Fibroblast of lung (primary cell): Measurements from ENCODE around the gene NCAPH2. TPM values are rescaled to one million over a fixed set of nuclear protein-coding genes. Genes with fewer than 3 reads are reported as not detected.

Experiments used
- DNase-seq, 2 donors: peaks; one replicate each; pipeline versions ENCODE4 v3.0.0 to v3.0.0-alpha.2; 2010; ENCODE audit warnings: low read depth in 2 of 2
- H2AFZ ChIP-seq: 2 replicates; pipeline ENCODE4 v1.5.1; 2012; ENCODE audit warnings: low read length, control low read depth, inconsistent platforms
- H3K27ac ChIP-seq: 2 replicates; pipeline ENCODE4 v1.5.1; 2011; ENCODE audit warnings: low read length, control low read depth; ENCODE audit not compliant: insufficient read depth
- H3K27me3 ChIP-seq: 2 replicates; pipeline ENCODE4 v1.5.1; 2011; ENCODE audit warnings: mild to moderate bottlenecking, low read length; ENCODE audit not compliant: control insufficient read depth, insufficient read depth
- H3K36me3 ChIP-seq: 2 replicates; pipeline ENCODE4 v1.5.1; 2011; ENCODE audit warnings: low read length; ENCODE audit not compliant: control insufficient read depth, insufficient read depth
- H3K4me1 ChIP-seq: 2 replicates; pipeline ENCODE4 v1.5.1; 2011; ENCODE audit warnings: low read length; ENCODE audit not compliant: control insufficient read depth, insufficient read depth; ENCODE audit errors: extremely low read depth
- H3K4me2 ChIP-seq: 2 replicates; pipeline ENCODE4 v1.5.1; 2011; ENCODE audit warnings: low read length, control low read depth; ENCODE audit not compliant: insufficient read depth; ENCODE audit errors: extremely low read depth
- H3K4me3 ChIP-seq, 4 experiments: fragments of 200-600 bp in 1 of 4; sonication (generic) in 1 of 4; replicated peaks in 1 of 4; 2 replicates each; pipeline ENCODE4 v1.5.1; 2011 to 2016; ENCODE audit warnings: low read length in 4 of 4, low read depth in 3 of 4, mild to moderate bottlenecking in 3 of 4, control low read depth in 2 of 4, inconsistent platforms in 1 of 4, mixed read lengths in 1 of 4; ENCODE audit not compliant: insufficient read depth in 1 of 4; ENCODE audit errors: control extremely low read depth in 1 of 4
- H3K79me2 ChIP-seq: 2 replicates; pipeline ENCODE4 v1.5.1; 2012; ENCODE audit warnings: mild to moderate bottlenecking, low read length, inconsistent platforms; ENCODE audit not compliant: control insufficient read depth, insufficient read depth
- H3K9ac ChIP-seq: 2 replicates; pipeline ENCODE4 v1.5.1; 2011; ENCODE audit warnings: mild to moderate bottlenecking, low read length, control low read depth; ENCODE audit not compliant: insufficient read depth
- H3K9me3 ChIP-seq: 2 replicates; pipeline ENCODE4 v1.5.1; 2012; ENCODE audit warnings: low read depth, low read length; ENCODE audit not compliant: control insufficient read depth, insufficient read depth
- H4K20me1 ChIP-seq: 2 replicates; pipeline ENCODE4 v1.5.1; 2011; ENCODE audit warnings: low read length; ENCODE audit not compliant: control insufficient read depth, insufficient read depth; ENCODE audit errors: extremely low read depth
- EZH2 ChIP-seq: IDR thresholded peaks from 2 replicates; pipeline ENCODE4 v1.5.1; 2012; ENCODE audit warnings: low read length, control low read depth, mild to moderate bottlenecking; ENCODE audit errors: missing control alignments
- polyA plus RNA-seq, 2 donors: library from polyadenylated mRNA; depleted of rRNA in 1 of 2; stranded (reverse) in 1 of 2; unstranded in 1 of 2; fragments of >200 nt; gene quantifications; 2 replicates each; pipeline ENCODE4 v1.2.1, GENCODE V29; 2011 to 2012; ENCODE audit warnings: missing spikeins in 1 of 2
- total RNA-seq: library from RNA; depleted of rRNA; stranded (reverse); fragments of >200 nt; gene quantifications from 2 replicates; pipeline ENCODE4 v1.2.1, GENCODE V29; 2014
- TF ChIP-seq, protein P1 (sequence below), 2 donors: IDR thresholded peaks in 1 of 2; conservative IDR thresholded peaks in 1 of 2; 1 replicate in 1 of 2; 2 replicates in 1 of 2; pipeline ENCODE4 v1.5.1; 2011 to 2012; ENCODE audit warnings: low read length in 2 of 2, control low read depth in 1 of 2, inconsistent platforms in 1 of 2, low read depth in 1 of 2, mild to moderate bottlenecking in 1 of 2

The NCAPH2 gene
- total and polyA plus RNA-seq, 2 donors (not counting 1 experiment from before 2014, with no cell fraction given), result 12.0 to 18.3 TPM

DNA sequence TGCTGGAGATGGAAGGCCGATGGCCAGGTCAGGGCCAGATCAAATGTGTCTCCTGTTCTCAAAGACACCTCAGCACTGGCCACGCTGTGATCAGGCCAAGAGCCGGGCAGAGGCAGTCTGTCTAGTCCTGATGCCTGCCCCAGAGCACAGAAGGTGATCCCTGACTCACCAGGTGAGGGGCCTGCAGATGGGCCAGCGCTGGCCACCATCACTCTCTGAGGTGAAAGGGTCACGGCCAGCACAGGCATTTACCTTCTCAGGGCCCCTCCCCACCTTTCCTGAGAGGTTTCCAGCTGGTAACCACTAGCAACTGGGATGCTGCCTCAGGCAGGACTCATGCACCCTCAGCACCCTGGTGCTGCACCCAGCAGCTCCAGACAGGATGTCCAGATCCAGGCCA, 36.1 kb upstream of the NCAPH2 start:
- Histone ChIP-seq H2AFZ (no peak overlapping the region), H3K4me3 (no peak overlapping the region), H3K4me1 (peaks cover 16% of the 10 kb centered on the region), H3K9ac (no peak overlapping the region), H3K36me3 (peaks cover 5% of the 10 kb centered on the region), H3K79me2 (peaks cover 55% of the 10 kb centered on the region), H4K20me1 (peaks cover 3% of the 10 kb centered on the region), H3K27ac (no peak overlapping the region), H3K4me2 (no peak overlapping the region), H3K9me3 (no peaks in the 10 kb centered on the region), H3K27me3 (no peaks in the 10 kb centered on the region)
- TF ChIP-seq EZH2, result no peak
- TF ChIP-seq, protein P1, sequence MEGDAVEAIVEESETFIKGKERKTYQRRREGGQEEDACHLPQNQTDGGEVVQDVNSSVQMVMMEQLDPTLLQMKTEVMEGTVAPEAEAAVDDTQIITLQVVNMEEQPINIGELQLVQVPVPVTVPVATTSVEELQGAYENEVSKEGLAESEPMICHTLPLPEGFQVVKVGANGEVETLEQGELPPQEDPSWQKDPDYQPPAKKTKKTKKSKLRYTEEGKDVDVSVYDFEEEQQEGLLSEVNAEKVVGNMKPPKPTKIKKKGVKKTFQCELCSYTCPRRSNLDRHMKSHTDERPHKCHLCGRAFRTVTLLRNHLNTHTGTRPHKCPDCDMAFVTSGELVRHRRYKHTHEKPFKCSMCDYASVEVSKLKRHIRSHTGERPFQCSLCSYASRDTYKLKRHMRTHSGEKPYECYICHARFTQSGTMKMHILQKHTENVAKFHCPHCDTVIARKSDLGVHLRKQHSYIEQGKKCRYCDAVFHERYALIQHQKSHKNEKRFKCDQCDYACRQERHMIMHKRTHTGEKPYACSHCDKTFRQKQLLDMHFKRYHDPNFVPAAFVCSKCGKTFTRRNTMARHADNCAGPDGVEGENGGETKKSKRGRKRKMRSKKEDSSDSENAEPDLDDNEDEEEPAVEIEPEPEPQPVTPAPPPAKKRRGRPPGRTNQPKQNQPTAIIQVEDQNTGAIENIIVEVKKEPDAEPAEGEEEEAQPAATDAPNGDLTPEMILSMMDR (conservative IDR thresholded peaks at IDR 0.05 in 1 of 2, IDR thresholded peaks at IDR 0.05 in 1 of 2; ENCODE audit: low read depth in 1 of 2, low read length in 2 of 2), result no peak
- DNase-seq, result no peak

DNA sequence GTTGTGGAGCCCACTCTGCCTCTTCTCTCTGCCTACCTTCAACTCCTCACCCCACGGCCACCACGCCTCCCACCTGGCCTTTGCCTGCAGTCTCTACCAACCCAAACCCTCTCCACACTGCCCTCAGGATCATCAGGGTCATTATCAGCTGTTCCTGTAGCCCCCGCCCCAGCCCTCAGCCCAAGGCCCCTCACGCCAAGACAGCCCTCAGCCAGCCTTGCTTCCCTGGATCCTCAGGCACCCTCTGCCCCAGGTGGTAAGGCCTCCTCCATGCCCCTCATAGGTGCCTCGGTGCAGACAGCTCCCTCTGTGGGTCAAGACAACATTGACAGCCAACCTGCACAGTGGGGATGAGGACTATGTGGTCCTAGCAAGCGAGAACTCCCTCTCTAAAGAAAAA, 34.9 kb upstream of the NCAPH2 start:
- DNase-seq, result no peak
- no peaks in the 10 kb centered on the region for H3K9me3 ChIP-seq
- peak overlapping the region in 2 of 4 experiments; percentile 63 to 73 for H3K4me3 ChIP-seq
- peaks cover 2% of the 10 kb centered on the region for H3K36me3 ChIP-seq
- TF ChIP-seq EZH2, result no peak
- TF ChIP-seq, protein P1 (conservative IDR thresholded peaks at IDR 0.05 in 1 of 2, IDR thresholded peaks at IDR 0.05 in 1 of 2; ENCODE audit: low read depth in 1 of 2, low read length in 2 of 2), result peak in 1 of 2 donors; percentile 25
- H4K20me1 ChIP-seq, result peaks cover 3% of the 10 kb centered on the region
- H2AFZ ChIP-seq, result no peak overlapping the region
- H3K27ac ChIP-seq, result no peak overlapping the region
- no peak overlapping the region for H3K9ac ChIP-seq
- peak overlapping the region; percentile 96 for H3K4me2 ChIP-seq
- H3K79me2 ChIP-seq, result peaks cover 55% of the 10 kb centered on the region
- H3K4me1 ChIP-seq, result peaks cover 16% of the 10 kb centered on the region
- no peaks in the 10 kb centered on the region for H3K27me3 ChIP-seq

DNA sequence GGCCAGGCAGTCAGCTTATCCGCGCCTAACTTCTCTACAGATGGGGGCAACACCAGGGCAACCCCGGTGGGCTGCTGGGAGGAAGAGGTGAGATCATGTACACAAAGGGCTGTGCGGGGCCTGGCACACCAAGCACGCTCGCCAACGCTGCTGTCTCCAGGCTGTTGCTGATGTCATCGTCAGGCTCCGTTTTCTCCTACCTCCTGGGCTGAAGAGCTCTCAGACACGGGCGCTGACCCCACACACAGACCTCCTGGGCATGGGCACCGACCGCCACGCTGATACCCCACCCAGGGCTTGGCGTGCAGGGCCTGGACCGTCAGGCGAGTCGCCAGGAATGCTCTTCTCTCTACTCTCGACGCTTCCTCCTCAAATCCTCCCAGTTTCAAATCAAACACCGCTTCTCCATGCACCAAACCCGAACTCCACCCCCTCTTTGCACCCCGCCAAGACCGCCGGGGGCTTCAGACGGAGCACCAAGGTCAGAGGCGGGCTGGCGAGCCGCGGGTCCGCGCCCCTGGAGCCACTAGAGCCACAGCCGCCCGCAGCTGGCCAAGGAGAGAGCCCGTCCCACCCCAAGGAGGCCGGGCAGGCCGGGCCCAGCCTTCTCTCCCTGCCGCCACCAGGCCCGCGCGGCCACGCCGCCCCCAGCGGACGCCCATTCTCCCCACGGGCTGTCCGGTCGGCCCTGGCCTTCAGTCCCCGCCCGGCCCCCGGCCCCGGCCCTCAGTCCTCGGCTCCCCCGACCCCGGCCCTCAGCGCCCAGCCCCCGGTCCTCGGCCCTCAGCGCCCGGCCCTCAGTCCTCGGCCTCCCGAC, 34.0 kb upstream of the NCAPH2 start:
- Histone ChIP-seq H2AFZ (no peak overlapping the region), H3K4me1 (peaks cover 16% of the 10 kb centered on the region), H3K4me2 (peak overlapping the region; percentile 96), H3K4me3 (peak overlapping the region; percentile 63 to 73 (median 72)), H3K79me2 (peaks cover 49% of the 10 kb centered on the region), H3K27ac (peak overlapping the region; percentile 71), H4K20me1 (peaks cover 3% of the 10 kb centered on the region), H3K27me3 (peaks cover 3% of the 10 kb centered on the region), H3K36me3 (peaks cover 2% of the 10 kb centered on the region), H3K9me3 (no peaks in the 10 kb centered on the region), H3K9ac (peak overlapping the region; percentile 71)
- peak; percentile 55 to 60 for DNase-seq
- TF ChIP-seq EZH2, result no peak
- TF ChIP-seq, protein P1 (conservative IDR thresholded peaks at IDR 0.05 in 1 of 2, IDR thresholded peaks at IDR 0.05 in 1 of 2; ENCODE audit: low read depth in 1 of 2, low read length in 2 of 2), result no peak
